Right lobe of liver (tissue), 4 donors: ENCODE measurements around the gene LZTFL1.

Experiments
- CTCF ChIP-seq, 4 donors: fragments of 200-600 bp in 3 of 4; fragments of 450-650 bp in 1 of 4; IDR thresholded peaks; one replicate each; pipeline versions ENCODE4 v1.5.1 to v1.8.0; 2016 to 2022; ENCODE audit warnings: antibody characterized with exemption in 4 of 4, mild to moderate bottlenecking in 2 of 4
- POLR2A ChIP-seq: fragments of 450-650 bp; IDR thresholded peaks from one replicate; pipeline ENCODE4 v1.6.1; 2017; ENCODE audit warnings: antibody characterized with exemption, mild to moderate bottlenecking
- donor health status: DM: no; HTN: no; CAD: no.
- donor health status: DM: no; HTN: no; CAD: no.
- donor health status: DM: no; HTN: yes; CAD: no.

- TF ChIP-seq CTCF (IDR thresholded peaks at IDR 0.05) = no peak
- TF ChIP-seq POLR2A = no peak
These were observed 35.8 kb downstream of the LZTFL1 start for GRCh38 chr3:45806072-45806471.
